NT2/D1 (cell line): ENCODE data around the gene MEPE.

Experiments
- DNase-seq: peaks from one replicate; pipeline ENCODE4 v3.0.0-alpha.2; 2011; ENCODE audit warnings: low read depth, low spot score
- H3K27me3 ChIP-seq: 2 replicates; pipeline ENCODE4 v1.6.0; 2011; ENCODE audit warnings: mild to moderate bottlenecking; ENCODE audit not compliant: insufficient read length, insufficient read depth
- H3K36me3 ChIP-seq: 2 replicates; pipeline ENCODE4 v1.6.1; 2011; ENCODE audit warnings: mild to moderate bottlenecking, low read length, mixed read lengths; ENCODE audit not compliant: insufficient read depth, insufficient read length
- H3K4me1 ChIP-seq: 2 replicates; pipeline ENCODE4 v1.5.1; 2011; ENCODE audit not compliant: insufficient read depth, insufficient read length
- H3K4me3 ChIP-seq: 2 replicates; pipeline ENCODE4 v1.5.1; 2011; ENCODE audit warnings: low read depth; ENCODE audit not compliant: insufficient read length
- H3K9ac ChIP-seq: 2 replicates; pipeline ENCODE4 v1.6.0; 2011; ENCODE audit warnings: low read depth; ENCODE audit not compliant: insufficient read length
- H3K9me3 ChIP-seq: 2 replicates; pipeline ENCODE4 v1.5.1; 2011; ENCODE audit warnings: mild to moderate bottlenecking, low read length; ENCODE audit not compliant: insufficient read depth
- SUZ12 ChIP-seq: IDR thresholded peaks from 2 replicates; pipeline ENCODE4 v1.6.1; 2011; ENCODE audit not compliant: insufficient read length, insufficient read depth; ENCODE audit errors: extremely low read depth
- YY1 ChIP-seq: IDR thresholded peaks from 2 replicates; pipeline ENCODE4 v1.6.1; 2011; ENCODE audit not compliant: insufficient read length, insufficient read depth
- ZNF274 ChIP-seq: IDR thresholded peaks from 2 replicates; pipeline ENCODE4 v1.6.1; 2011; ENCODE audit warnings: mild to moderate bottlenecking, low read depth, low read length

The MEPE gene

DNA sequence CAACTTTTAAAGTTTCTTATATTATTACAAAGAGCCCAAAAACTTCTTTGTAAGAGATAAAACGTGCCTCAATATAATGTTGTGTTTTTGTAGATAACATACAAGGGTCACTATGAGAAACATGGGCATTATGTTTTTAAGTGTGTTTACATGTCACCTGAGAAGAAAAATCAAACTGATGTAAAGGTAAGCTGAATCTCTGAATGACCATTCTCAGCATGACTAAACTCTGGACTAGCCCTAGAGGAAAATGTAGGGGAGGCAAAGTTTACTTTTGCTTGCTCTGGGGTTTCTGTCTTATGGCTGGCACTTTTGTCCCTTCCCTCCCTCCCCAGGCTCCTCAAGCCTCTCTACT, 6.8 kb downstream of the MEPE start:
- no peaks in the 10 kb centered on the region for H3K36me3 ChIP-seq
- H3K27me3 ChIP-seq: no peaks in the 10 kb centered on the region
- no peak for DNase-seq
- H3K4me3 ChIP-seq: no peak overlapping the region
- no peaks in the 10 kb centered on the region for H3K4me1 ChIP-seq
- H3K9ac ChIP-seq: no peak overlapping the region
- no peaks in the 10 kb centered on the region for H3K9me3 ChIP-seq
- TF ChIP-seq SUZ12 (no peak), YY1 (no peak), ZNF274 (no peak)

DNA sequence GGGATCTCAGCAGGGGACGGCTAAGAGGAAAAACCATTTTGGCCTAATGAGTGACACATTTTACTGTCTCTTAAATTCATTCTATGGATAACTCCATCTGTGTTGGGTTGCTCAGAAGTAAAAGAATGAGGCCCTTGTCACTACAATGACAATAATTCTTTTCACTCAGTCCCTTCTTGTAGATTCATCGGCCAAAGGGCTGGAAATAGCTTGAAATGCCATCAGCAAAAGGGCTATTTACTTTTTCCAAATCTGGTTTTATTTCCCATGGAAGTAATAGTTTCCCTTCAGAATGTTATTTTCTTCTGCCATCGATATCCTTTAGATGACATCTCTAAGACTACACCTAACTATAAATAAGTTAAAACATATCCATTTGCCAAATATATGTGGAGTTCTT, 7.4 kb downstream of the MEPE start:
- H3K36me3 ChIP-seq: no peaks in the 10 kb centered on the region
- no peaks in the 10 kb centered on the region for H3K9me3 ChIP-seq
- H3K27me3 ChIP-seq: no peaks in the 10 kb centered on the region
- H3K4me3 ChIP-seq: no peak overlapping the region
- H3K9ac ChIP-seq: no peak overlapping the region
- DNase-seq: no peak
- TF ChIP-seq SUZ12: no peak
- TF ChIP-seq ZNF274: no peak
- TF ChIP-seq YY1: no peak
- no peaks in the 10 kb centered on the region for H3K4me1 ChIP-seq

DNA sequence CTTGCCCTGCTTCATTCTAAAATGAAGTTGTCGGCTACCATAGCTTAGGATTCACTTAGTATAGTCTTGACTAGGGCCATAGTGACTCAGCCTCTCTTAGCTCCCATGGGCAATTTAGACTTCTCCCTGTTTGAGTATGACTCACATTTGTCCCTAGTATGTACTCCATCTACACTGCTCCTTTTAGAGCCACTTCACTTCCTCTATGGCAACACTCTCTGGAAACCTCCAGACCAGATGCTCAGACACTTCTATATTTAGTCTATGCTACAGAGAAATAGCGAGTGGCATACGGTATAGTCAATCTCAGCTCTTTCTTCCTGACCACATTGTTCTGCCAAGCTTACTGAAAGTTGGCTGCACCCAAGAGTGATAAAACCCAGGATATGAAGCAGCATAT, 11.2 kb downstream of the MEPE start:
- no peak for DNase-seq
- H3K4me1 ChIP-seq: no peaks in the 10 kb centered on the region
- H3K9ac ChIP-seq: no peak overlapping the region
- TF ChIP-seq YY1 (no peak), ZNF274 (no peak), SUZ12 (no peak)
- no peaks in the 10 kb centered on the region for H3K9me3 ChIP-seq
- H3K27me3 ChIP-seq: no peaks in the 10 kb centered on the region
- H3K36me3 ChIP-seq: no peaks in the 10 kb centered on the region
- no peak overlapping the region for H3K4me3 ChIP-seq

DNA sequence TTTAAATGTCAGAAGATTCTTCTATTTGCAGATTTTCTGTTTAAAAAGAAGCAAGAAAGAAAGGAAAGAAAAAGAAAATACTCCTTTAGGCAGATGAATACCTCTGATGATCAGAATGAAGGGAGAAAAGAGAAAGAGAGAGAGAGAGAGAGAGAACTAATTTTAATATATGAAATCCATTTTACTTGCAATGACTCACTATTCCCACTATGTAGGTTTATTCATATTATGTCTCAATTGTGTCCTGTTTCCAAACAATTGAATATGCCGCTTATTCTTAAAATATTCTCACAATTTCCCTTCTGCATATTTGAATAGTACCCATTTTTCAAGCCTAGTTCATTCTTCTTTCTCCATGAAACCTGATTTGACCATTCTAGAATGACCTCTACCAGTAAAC, 11.7 kb downstream of the MEPE start:
- Histone ChIP-seq H3K36me3 (no peaks in the 10 kb centered on the region), H3K27me3 (no peaks in the 10 kb centered on the region), H3K4me3 (no peak overlapping the region), H3K9me3 (no peaks in the 10 kb centered on the region), H3K4me1 (no peaks in the 10 kb centered on the region), H3K9ac (no peak overlapping the region)
- no peak for DNase-seq
- TF ChIP-seq ZNF274: no peak
- TF ChIP-seq YY1: no peak
- no peak for TF ChIP-seq SUZ12

DNA sequence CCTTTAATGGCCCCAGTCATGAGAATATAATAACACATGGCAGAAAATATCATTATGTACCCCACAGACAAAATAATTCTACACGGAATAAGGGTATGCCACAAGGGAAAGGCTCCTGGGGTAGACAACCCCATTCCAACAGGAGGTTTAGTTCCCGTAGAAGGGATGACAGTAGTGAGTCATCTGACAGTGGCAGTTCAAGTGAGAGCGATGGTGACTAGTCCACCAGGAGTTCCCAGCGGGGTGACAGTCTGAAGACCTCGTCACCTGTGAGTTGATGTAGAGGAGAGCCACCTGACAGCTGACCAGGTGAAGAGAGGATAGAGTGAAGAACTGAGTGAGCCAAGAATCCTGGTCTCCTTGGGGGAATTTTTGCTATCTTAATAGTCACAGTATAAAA, 13.5 kb downstream of the MEPE start:
- no peak for DNase-seq
- no peak for TF ChIP-seq ZNF274
- no peak for TF ChIP-seq YY1
- TF ChIP-seq SUZ12: no peak
- no peak overlapping the region for H3K4me3 ChIP-seq
- no peak overlapping the region for H3K9ac ChIP-seq
- no peaks in the 10 kb centered on the region for H3K36me3 ChIP-seq
- H3K27me3 ChIP-seq: no peaks in the 10 kb centered on the region
- no peaks in the 10 kb centered on the region for H3K9me3 ChIP-seq
- H3K4me1 ChIP-seq: no peaks in the 10 kb centered on the region

DNA sequence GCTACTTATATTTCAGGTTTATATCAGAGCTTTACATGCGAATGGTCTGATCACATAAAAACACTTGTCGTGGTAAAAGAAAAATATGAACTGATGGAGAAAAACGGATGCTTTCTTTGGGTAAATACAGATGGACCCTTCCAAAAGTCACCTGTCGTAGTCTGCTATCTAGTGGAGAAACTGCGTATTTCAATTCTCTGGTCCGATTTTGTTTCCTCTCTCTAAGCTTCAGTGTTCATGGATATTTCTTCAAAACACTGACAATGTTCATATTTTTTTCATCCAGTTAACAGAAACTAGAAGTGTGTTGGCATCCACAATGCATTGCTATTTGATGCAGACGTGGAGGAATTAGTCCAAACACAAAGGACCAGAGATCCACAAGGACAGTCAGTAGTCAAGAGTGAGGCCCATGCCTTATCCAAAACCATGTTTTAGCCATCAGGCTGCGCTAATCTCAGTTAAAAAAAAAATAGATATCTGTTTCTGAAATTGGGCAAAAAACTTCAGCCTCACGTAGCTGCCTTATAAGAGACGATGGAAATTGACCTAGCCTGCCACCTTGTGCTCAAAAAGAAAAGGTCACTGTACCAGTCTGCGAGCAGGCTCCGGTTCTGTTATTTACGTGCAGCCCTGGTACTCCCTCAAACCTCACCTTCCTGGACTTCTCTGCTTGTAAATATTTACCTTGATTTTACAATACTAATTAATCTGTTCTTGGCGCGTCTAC, 16.0 kb downstream of the MEPE start:
- H3K4me3 ChIP-seq: no peak overlapping the region
- no peaks in the 10 kb centered on the region for H3K4me1 ChIP-seq
- H3K9ac ChIP-seq: peak overlapping the region; percentile 57
- TF ChIP-seq SUZ12: no peak
- no peak for TF ChIP-seq ZNF274
- TF ChIP-seq YY1: no peak
- H3K27me3 ChIP-seq: no peaks in the 10 kb centered on the region
- no peaks in the 10 kb centered on the region for H3K9me3 ChIP-seq
- no peaks in the 10 kb centered on the region for H3K36me3 ChIP-seq
- no peak for DNase-seq

DNA sequence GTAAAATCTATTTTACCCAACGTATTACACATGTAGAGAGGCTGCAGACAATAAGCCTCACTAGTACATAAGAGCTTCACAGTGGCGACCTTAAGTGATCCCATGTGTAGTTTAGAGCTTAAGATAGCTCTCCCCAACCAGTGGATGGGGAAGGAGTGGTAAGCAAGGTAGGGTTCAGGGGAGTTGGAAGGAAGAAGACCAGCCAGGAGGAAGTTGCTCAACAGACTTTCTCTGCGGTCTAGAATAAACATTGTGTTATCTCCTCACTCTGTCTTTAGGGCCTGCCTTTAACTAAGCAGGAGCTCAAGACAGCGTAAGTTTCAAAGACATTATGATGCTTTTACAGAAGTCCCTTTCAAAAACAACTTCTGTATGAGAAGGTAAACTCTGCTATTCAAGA, 16.8 kb downstream of the MEPE start:
- Histone ChIP-seq H3K36me3 (no peaks in the 10 kb centered on the region), H3K9ac (no peak overlapping the region), H3K27me3 (no peaks in the 10 kb centered on the region), H3K4me3 (no peak overlapping the region), H3K9me3 (no peaks in the 10 kb centered on the region), H3K4me1 (no peaks in the 10 kb centered on the region)
- TF ChIP-seq SUZ12: no peak
- TF ChIP-seq YY1: no peak
- no peak for TF ChIP-seq ZNF274
- DNase-seq: no peak

DNA sequence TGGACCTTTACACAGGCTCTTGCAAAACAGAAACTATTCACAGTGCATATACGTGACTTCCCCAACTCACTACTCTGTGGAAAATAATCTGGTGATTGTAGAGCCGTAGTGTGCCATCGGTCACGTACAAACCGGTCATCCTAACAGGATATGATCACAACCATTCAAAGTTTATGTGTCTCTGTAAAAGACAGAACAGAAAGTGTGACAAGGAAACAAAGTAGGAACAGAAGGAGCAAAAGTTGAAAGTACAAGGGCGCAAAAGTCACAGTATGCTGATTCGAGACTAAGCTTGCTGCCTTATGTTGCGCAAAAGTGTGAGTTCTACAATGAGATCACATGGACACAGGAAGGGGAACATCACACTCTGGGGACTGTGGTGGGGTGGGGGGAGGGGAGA, 18.6 kb downstream of the MEPE start:
- TF ChIP-seq SUZ12 (no peak), ZNF274 (no peak), YY1 (no peak)
- Histone ChIP-seq H3K9ac (no peak overlapping the region), H3K4me1 (peaks cover 1% of the 10 kb centered on the region), H3K9me3 (no peaks in the 10 kb centered on the region), H3K36me3 (no peaks in the 10 kb centered on the region), H3K27me3 (no peaks in the 10 kb centered on the region), H3K4me3 (no peak overlapping the region)
- no peak for DNase-seq
